ENCODE data around the gene SPAG16.

DNA sequence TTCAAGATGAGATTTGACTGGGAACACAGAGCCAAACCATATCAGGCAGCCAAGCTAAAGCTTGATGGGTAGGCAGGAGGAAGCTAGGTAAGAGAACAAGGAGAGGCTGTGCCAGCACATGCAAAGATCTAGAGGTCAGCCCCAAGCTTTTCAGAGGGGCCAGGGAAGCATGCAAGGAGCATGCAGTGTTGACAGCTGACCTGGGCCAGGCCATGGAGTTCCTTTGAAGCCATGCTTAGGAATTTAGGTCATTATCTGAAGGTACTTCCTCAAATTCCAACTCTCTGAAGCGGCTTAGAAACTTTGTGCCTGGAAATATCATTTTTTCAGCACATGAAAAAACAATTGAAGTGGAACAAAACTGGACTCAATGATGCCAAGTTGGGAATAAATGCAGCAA lies 130.8 kb downstream of the SPAG16 start:
- TF ChIP-seq, protein P1, sequence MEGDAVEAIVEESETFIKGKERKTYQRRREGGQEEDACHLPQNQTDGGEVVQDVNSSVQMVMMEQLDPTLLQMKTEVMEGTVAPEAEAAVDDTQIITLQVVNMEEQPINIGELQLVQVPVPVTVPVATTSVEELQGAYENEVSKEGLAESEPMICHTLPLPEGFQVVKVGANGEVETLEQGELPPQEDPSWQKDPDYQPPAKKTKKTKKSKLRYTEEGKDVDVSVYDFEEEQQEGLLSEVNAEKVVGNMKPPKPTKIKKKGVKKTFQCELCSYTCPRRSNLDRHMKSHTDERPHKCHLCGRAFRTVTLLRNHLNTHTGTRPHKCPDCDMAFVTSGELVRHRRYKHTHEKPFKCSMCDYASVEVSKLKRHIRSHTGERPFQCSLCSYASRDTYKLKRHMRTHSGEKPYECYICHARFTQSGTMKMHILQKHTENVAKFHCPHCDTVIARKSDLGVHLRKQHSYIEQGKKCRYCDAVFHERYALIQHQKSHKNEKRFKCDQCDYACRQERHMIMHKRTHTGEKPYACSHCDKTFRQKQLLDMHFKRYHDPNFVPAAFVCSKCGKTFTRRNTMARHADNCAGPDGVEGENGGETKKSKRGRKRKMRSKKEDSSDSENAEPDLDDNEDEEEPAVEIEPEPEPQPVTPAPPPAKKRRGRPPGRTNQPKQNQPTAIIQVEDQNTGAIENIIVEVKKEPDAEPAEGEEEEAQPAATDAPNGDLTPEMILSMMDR (IDR thresholded peaks at IDR 0.05): no peak
- TF ChIP-seq POLR2AphosphoS5 (IDR thresholded peaks at IDR 0.05; ENCODE audit: low read depth, low read length) (no peak), TCF7L2 (IDR thresholded peaks at IDR 0.05; ENCODE audit: low read depth, low read length) (no peak)

Data from Panc1 (cell line).